VCaP (cell line): Measurements from ENCODE around the gene SPECC1L.
"Not testable (repeated sequence)": the region's sequence is repeated elsewhere in the genome, so short reads cannot be mapped to it uniquely, and the experiment has no call there.

Experiments
- H3K27ac ChIP-seq: fragments of 450-650 bp; 2 replicates; pipeline ENCODE4 v1.5.1; 2017
- CTCF ChIP-seq: fragments of 450-650 bp; conservative IDR thresholded peaks from 2 replicates; pipeline ENCODE4 v1.5.1; 2017; ENCODE audit warnings: mild to moderate bottlenecking, moderate library complexity

Gene SPECC1L

DNA sequence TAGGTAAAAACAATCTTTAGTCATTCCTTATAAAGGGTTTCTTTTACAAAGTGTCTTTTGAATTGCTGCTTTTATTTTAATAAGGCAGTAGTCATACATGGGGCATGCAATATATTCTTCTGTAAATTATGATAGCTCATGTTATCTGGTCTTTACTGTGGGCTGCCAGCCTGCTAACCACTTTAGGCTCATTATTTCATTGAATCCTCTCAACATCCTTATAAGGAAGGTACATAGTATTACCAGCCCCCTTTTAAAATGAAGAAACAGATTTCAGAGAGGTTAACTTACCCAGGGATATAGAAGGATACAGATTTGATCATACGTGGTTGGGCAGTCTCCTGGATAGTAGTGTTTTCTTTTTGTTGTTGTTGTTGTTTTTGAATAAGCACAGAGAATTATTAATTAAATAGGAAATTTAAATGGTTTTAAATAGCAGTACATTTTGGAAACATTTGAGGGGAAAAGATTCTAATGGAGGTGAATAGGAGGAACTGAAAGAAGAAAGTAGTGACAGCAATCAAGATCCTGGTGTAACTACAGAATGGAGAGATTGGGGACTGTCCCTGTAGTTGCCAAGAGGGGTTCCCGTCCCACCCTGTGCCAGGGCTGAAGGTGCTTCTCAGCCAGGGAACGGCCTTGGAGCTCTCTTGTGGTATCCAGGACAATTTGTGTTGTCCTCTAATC lies 21.0 kb downstream of the SPECC1L start:
- peak overlapping the region; percentile 90 for H3K27ac ChIP-seq
- no peak for TF ChIP-seq CTCF

DNA sequence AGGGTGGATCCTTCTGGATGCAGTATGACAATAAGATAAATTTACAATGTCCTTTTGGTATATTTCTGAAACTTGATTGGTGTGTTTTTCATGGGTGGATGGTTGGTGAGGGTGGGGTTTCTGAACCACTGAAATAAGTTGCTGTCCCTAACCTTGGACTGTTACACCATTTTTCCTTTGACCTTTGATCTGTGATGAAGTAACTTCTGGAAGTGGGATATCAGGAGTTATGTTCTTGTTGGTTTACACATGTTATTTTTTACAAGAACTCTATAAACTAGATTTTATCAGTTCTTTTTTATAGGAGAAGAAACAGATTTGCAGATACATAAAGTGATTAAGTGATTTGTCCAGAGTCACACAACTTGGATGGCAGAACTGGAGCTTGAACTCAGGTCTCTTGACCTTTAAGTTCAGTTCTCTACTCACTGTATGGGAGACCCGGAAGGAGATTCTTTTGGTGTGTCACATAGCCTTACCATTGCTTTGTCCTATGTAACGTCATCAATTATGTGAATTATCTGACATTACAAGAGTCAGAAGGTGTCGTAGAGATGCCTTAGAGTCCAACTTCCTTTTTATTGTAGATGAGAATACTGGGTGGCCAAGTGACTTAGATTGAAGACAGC lies 21.7 kb downstream of the SPECC1L start:
- peak overlapping the region; percentile 90 for H3K27ac ChIP-seq

GRCh38 chr22:24294913-24295312 lies 24.3 kb downstream of the SPECC1L start:
- peak overlapping the region; percentile 52 for H3K27ac ChIP-seq

GRCh38 chr22:24298497-24299155 lies 28.0 kb downstream of the SPECC1L start:
- H3K27ac ChIP-seq: not testable (repeated sequence)

GRCh38 chr22:24300522-24300921 lies 29.9 kb downstream of the SPECC1L start:
- H3K27ac ChIP-seq: peak overlapping the region; percentile 99

- no peak for TF ChIP-seq CTCF
- peak overlapping the region; percentile 99 for H3K27ac ChIP-seq
These were observed 32.0 kb downstream of the SPECC1L start for GRCh38 chr22:24302591-24302990.

DNA sequence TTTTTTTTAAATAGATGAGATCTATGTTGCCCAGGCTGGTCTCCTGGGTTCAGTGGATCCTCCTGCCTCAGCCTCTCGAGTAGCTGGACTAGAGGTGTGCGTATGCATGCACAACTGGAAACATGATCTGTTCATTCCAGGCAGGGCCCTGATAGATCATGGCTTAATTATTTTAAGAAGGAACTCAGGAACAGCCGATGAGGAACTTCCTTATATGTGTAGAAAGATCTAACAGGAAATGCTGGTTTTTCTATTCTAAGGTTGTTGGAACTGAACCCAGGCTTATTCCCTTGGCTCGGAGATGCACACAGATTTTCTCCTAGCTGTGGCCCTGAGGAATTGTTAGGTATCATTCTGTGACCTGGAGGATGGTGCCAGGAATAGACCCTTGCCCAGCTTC lies 32.4 kb downstream of the SPECC1L start:
- no peak for TF ChIP-seq CTCF
- H3K27ac ChIP-seq: peak overlapping the region; percentile 99

GRCh38 chr22:24304062-24304675 lies 33.5 kb downstream of the SPECC1L start:
- no peak for TF ChIP-seq CTCF

DNA sequence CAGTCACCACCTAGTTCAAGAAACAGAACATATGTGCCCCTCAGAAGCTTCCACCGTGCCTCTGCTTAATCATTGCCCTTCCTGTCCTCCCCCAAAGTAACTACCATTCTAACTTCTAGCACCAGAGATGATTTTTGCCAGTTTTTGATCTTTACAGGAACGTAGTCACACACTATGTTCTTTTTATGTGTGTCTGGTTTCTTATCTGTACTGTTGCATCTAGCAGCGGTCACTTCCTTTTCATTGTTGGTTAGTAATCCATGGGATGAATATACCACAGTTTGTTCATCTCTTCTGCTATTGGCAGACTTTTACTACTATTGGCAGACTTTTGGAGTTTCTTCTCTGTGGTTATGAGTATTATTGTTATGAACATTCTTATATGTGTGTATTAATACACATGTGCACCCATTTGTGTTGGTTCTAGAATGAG lies 34.6 kb downstream of the SPECC1L start:
- peak overlapping the region; percentile 99 for H3K27ac ChIP-seq
- TF ChIP-seq CTCF: no peak

More at GRCh38 chr22:24304062-24304675, 33.5 kb downstream of the SPECC1L start:
- peak overlapping the region; percentile 99 for H3K27ac ChIP-seq
